Esophagus (tissue), 2 donors: ENCODE results near the gene SRP68. TPM values are rescaled to one million over a fixed set of nuclear protein-coding genes. Genes with fewer than 3 reads are reported as not detected.

Source experiments
- H3K27ac ChIP-seq, 2 donors: one replicate each; pipeline ENCODE4 v1.5.1; 2013; ENCODE audit warnings: low read depth in 2 of 2, mild to moderate bottlenecking in 2 of 2, inconsistent platforms in 1 of 2, low read length in 1 of 2, moderate library complexity in 1 of 2
- H3K27me3 ChIP-seq, 2 donors: one replicate each; pipeline ENCODE4 v1.6.1; 2013; ENCODE audit warnings: low read length in 2 of 2, control low read depth in 1 of 2, mild to moderate bottlenecking in 1 of 2; ENCODE audit not compliant: insufficient read depth in 2 of 2, control insufficient read depth in 1 of 2
- H3K36me3 ChIP-seq, 2 donors: one replicate each; pipeline ENCODE4 v1.6.1; 2013; ENCODE audit warnings: low read length in 1 of 2; ENCODE audit not compliant: control insufficient read depth in 2 of 2, insufficient read depth in 2 of 2
- H3K4me1 ChIP-seq, 2 donors: one replicate each; pipeline ENCODE4 v1.6.1; 2013; ENCODE audit warnings: low read length in 1 of 2; ENCODE audit not compliant: control insufficient read depth in 2 of 2, insufficient read depth in 2 of 2
- H3K4me3 ChIP-seq, 2 donors: one replicate each; pipeline ENCODE4 v1.5.1; 2013; ENCODE audit warnings: low read length in 2 of 2, mild to moderate bottlenecking in 2 of 2, low read depth in 1 of 2, moderate library complexity in 1 of 2
- H3K9me3 ChIP-seq, 2 donors: one replicate each; pipeline ENCODE4 v1.6.1; 2013; ENCODE audit warnings: mild to moderate bottlenecking in 2 of 2, low read depth in 1 of 2, low read length in 1 of 2, moderate library complexity in 1 of 2; ENCODE audit not compliant: control insufficient read depth in 2 of 2, insufficient read depth in 1 of 2
- WGBS, 2 donors: extraction: QIAGEN DNeasy Blood & Tissue Kit; methylation state at CpG; one replicate each; pipeline ENCODE4 v1.1.7; 2013; 5-methylcytosine and 5-hydroxymethylcytosine counted together
- polyA plus RNA-seq, 2 donors: library from polyadenylated mRNA; stranded (reverse); fragments of 200-250 nt; gene quantifications; one replicate each; pipeline ENCODE4 v1.2.3, GENCODE V29; 2013
- donor health status: healthy with polysubstance abuse.
- donor health status: Bipolar disorder and iron deficiency.

Gene SRP68
- polyA plus RNA-seq, 2 donors = 34.3 to 57.9 TPM

- H3K4me3 ChIP-seq = no peak overlapping the region
- H3K27ac ChIP-seq = peak overlapping the region in 1 of 2 donors; percentile 53
- 93 to 95% methylated on average over 12 of the region's 12 CpGs for WGBS, 2 donors
- H3K27me3 ChIP-seq = no peaks in the 10 kb centered on the region
- H3K36me3 ChIP-seq = peaks cover 0 to 25% of the 10 kb centered on the region in 2 donors
- H3K9me3 ChIP-seq = no peaks in the 10 kb centered on the region
- peaks cover 0 to 5% of the 10 kb centered on the region in 2 donors for H3K4me1 ChIP-seq
These were observed 70.2 kb downstream of the SRP68 start for GRCh38 chr17:76002100-76002499.

- Histone ChIP-seq H3K36me3 (peaks cover 0 to 20% of the 10 kb centered on the region in 2 donors), H3K27me3 (no peaks in the 10 kb centered on the region), H3K4me3 (no peak within 1 kb of the TSS), H3K9me3 (no peaks in the 10 kb centered on the region), H3K27ac (peak within 1 kb of the TSS; percentile 2 to 78), H3K4me1 (peaks cover 0 to 10% of the 10 kb centered on the region in 2 donors)
- 77 to 78% methylated on average over 17 to 21 of the region's 21 CpGs for WGBS, 2 donors
These were observed 71.4 kb downstream of the SRP68 start, which contains the start of gene CDK3 for GRCh38 chr17:76000755-76001521. Gene CDK3 (plus strand): TSS chr17:76000855. CDS start chr17:76001426, 571 bp downstream.

DNA sequence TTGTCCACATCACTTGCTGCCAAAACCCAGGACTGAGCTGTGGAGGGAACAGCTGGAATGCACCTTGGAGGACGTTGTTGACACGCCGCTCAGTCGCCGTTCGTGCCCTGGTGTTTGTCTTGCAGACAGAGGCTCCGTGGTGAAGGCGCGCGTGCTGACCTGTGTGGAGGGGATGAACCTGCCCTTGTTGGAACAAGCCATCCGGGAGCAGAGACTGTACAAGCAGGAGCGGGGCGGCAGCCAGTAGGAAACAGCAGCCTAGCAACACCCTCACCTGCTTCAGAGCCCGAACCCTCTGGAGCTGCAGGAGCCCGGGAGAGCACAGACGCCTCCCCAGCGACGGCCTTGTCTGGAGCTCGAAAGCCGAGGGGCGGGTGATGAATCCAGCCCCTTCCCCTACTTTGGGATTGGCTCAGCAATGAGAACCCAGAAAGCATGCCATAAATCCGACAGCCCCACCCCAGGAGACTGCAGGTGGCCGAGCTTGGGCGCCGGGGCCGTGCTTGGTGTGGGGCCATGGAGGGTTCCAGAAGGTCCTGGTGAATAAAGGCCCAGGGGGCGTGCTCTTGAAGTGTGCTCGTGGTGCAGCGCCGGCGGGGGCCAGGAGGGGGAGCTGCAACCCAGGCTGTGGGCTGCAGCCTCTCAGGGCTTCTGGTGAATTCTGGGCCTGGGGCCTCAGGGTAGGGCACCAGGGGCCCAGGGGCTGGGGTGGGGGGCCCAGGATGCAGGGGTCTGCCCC, 72.1 kb downstream of the SRP68 start:
- 53 to 56% methylated on average over 31 of the region's 31 CpGs for WGBS, 2 donors
- H3K36me3 ChIP-seq = peaks cover 0 to 21% of the 10 kb centered on the region in 2 donors
- H3K27ac ChIP-seq = peak overlapping the region; percentile 2 to 78
- H3K4me1 ChIP-seq = peaks cover 0 to 10% of the 10 kb centered on the region in 2 donors
- no peak overlapping the region for H3K4me3 ChIP-seq
- no peaks in the 10 kb centered on the region for H3K27me3 ChIP-seq
- H3K9me3 ChIP-seq = no peaks in the 10 kb centered on the region

GRCh38 chr17:75998327-75998795, 74.0 kb downstream of the SRP68 start:
- H3K36me3 ChIP-seq = peaks cover 0 to 15% of the 10 kb centered on the region in 2 donors
- no peak overlapping the region for H3K4me3 ChIP-seq
- peaks cover 0 to 10% of the 10 kb centered on the region in 2 donors for H3K4me1 ChIP-seq
- H3K27ac ChIP-seq = peak overlapping the region in 1 of 2 donors; percentile 50
- no peaks in the 10 kb centered on the region for H3K27me3 ChIP-seq
- WGBS, 2 donors = 88 to 91% methylated on average over 9 of the region's 9 CpGs
- no peaks in the 10 kb centered on the region for H3K9me3 ChIP-seq

GRCh38 chr17:75996665-75997590, 75.4 kb downstream of the SRP68 start:
- WGBS, 2 donors = 30 to 38% methylated on average over 18 of the region's 18 CpGs
- Histone ChIP-seq H3K36me3 (peaks cover 0 to 11% of the 10 kb centered on the region in 2 donors), H3K27me3 (no peaks in the 10 kb centered on the region), H3K4me3 (no peak overlapping the region), H3K27ac (peak overlapping the region; percentile 50 to 96), H3K4me1 (peaks cover 0 to 10% of the 10 kb centered on the region in 2 donors), H3K9me3 (no peaks in the 10 kb centered on the region)

- Histone ChIP-seq H3K27me3 (no peaks in the 10 kb centered on the region), H3K4me1 (peaks cover 0 to 10% of the 10 kb centered on the region in 2 donors), H3K4me3 (no peak overlapping the region), H3K36me3 (peaks cover 3 to 10% of the 10 kb centered on the region in 2 donors), H3K27ac (no peak overlapping the region), H3K9me3 (no peaks in the 10 kb centered on the region)
- WGBS, 2 donors = 85 to 93% methylated on average over 7 of the region's 7 CpGs
These were observed 76.9 kb downstream of the SRP68 start for GRCh38 chr17:75995385-75995925.

DNA sequence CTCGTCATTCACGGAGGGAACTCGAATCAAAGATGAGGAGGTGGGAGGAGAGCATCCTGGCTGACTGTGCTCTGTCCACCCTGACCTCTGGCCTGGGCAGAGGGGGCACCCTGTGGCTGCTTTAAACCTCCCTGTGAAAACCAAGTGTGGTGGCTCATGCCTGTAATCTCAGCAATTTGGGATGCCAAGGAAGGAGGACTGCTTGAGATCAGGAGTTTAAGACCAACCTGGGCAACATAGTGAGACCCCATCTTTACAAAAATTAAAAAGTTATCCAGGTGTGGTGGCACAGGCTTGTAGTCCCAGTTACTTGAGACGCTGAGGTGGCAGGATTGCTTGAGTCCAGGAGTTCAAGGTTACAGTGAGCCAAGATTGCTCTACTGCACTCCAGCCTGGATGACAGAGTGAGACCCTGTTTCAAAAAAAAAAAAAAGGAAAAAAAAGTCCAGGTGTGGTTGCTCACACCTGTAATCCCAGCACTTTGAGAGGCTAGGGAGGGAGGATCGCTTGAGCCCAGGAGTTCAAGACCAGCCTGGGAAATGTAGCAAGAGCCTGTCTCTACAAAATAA, 77.4 kb downstream of the SRP68 start:
- Histone ChIP-seq H3K4me1 (peaks cover 0 to 10% of the 10 kb centered on the region in 2 donors), H3K9me3 (no peaks in the 10 kb centered on the region), H3K27me3 (no peaks in the 10 kb centered on the region), H3K4me3 (no peak overlapping the region), H3K27ac (no peak overlapping the region), H3K36me3 (peaks cover 3 to 10% of the 10 kb centered on the region in 2 donors)
- 91 to 94% methylated on average over 5 of the region's 5 CpGs for WGBS, 2 donors

- H3K4me1 ChIP-seq = no peaks in the 10 kb centered on the region
- WGBS, 2 donors = 94 to 96% methylated on average over 9 of the region's 9 CpGs
- peaks cover 3 to 9% of the 10 kb centered on the region in 2 donors for H3K36me3 ChIP-seq
- no peak overlapping the region for H3K4me3 ChIP-seq
- H3K27ac ChIP-seq = no peak overlapping the region
- H3K9me3 ChIP-seq = no peaks in the 10 kb centered on the region
- H3K27me3 ChIP-seq = no peaks in the 10 kb centered on the region
These were observed 80.9 kb downstream of the SRP68 start for GRCh38 chr17:75991396-75991795.
